ENCODE measurements around the gene RAD51AP2. TPM values are rescaled to one million over a fixed set of nuclear protein-coding genes. Genes with fewer than 3 reads are reported as not detected.
"Not testable (repeated sequence)": the region's sequence is repeated elsewhere in the genome, so short reads cannot be mapped to it uniquely, and the experiment has no call there.

Gene RAD51AP2
- polyA plus RNA-seq, 3 donors, result 0.12 to 0.19 (median 0.17) TPM

GRCh38 chr2:17538022-17538843 lies 20.0 kb upstream of the RAD51AP2 start:
- no peak for DNase-seq

DNA sequence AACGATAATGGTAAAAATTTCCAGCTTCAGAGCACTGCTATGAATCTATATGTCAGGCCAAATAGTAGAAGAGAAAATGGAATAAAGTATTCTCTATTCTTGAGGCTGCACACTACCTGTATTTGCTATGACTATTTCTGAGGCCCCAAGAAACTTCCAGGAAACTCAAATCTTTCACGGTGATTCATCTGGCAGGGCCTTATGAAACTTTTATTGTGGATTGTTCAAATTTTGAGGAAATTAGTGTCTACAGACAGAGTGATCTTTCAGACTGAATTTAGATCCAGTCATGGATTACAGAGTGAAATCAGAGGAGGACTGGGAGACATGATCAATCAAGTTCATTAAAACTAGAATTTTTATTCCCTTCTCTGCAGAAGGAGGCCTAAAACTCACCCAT lies 18.2 kb upstream of the RAD51AP2 start:
- no peak for DNase-seq

GRCh38 chr2:17533546-17533945 lies 15.3 kb upstream of the RAD51AP2 start:
- DNase-seq, result no peak

DNA sequence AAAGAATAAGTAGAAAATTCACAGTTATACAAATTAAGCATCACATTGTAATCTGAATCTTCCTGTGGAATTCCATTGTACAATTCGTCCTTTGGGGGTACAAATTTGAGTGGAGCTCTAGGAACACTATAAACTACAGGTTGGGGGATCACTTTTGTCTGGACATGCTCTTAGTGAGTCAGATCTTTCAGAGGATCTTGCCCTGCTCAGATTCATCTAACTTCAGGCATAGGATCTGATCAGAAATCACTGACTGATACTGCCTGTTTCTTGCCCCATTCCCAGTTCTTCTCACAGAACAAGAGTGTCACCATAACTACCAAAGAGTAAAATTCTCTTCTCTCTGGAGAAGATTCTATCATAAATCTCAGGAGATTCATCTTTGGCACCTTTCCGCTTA lies 11.5 kb upstream of the RAD51AP2 start:
- DNase-seq, result no peak

DNA sequence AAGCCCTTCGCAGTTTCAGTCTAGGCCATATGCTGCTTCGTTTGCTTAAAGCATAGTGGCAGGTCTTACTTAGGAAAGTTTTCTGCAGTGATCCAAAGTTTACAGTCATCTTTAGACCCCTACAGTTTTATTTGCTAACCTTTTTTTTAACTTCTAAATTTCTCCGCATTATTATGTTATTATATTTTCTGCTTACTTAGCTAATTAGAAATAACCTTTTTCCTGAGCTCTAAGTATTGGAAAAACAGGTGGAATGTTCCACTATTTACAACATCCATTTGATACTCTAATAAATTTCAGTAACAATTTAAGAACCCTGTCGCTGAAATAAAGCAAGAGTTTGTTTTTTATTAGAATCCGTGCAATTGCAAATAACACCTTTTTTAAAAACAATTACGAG lies 4.1 kb upstream of the RAD51AP2 start:
- DNase-seq, result no peak

DNA sequence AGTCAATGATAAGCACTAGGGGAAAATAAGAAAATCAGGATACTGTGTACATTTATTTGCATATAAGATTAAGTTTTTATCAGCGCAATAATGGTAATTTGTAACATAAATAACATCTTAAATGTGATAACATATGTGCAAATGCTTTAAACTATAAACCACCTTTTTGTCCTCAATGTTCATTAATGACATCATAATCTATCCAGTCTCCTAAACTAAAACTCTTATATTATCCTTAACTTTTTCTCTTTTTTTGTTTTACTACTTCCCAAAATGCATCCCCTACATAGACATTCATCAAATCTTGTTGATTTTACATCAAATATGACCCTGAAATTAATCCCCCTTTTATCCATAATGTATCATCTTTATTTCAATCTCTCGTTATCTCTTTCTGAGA lies 3.4 kb upstream of the RAD51AP2 start:
- DNase-seq, result no peak

DNA sequence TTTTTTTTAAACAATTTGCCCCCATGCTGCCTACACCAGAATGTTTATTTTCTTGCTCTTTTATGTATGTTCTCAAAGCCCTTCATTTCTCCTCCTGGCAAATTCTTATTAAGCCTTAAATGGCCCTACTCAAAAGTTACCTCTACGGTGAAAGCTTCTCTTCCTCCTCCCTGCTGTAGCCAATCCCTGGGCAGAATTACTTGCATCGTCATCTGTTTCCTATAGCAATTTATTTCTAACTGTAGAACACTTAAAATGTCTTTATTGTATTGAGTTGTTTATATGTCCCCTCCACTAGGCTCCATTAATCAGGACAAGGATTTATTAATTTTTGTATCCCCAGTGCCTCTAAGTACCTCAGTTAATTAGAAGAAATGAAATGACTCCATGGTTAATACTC lies 2.5 kb upstream of the RAD51AP2 start:
- no peak for DNase-seq

DNA sequence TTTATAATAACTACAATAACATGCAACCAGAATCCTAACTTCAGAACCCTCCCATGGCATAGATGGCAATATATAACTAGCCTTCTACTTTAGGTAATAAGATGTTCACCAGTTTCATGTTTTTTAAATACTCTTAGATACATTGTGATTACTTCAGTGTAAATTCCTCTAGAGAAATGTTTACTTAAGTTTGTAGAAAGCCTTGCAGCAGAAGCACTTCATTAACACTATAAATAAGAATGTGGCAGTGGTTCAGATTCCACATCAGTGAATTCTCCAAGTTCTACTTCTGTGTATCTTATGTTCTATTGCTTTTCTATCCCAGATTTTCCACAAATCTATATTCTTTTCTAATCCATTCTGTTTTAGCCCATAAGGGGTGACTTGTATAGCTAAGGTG lies 1.2 kb upstream of the RAD51AP2 start:
- DNase-seq, result no peak

DNA sequence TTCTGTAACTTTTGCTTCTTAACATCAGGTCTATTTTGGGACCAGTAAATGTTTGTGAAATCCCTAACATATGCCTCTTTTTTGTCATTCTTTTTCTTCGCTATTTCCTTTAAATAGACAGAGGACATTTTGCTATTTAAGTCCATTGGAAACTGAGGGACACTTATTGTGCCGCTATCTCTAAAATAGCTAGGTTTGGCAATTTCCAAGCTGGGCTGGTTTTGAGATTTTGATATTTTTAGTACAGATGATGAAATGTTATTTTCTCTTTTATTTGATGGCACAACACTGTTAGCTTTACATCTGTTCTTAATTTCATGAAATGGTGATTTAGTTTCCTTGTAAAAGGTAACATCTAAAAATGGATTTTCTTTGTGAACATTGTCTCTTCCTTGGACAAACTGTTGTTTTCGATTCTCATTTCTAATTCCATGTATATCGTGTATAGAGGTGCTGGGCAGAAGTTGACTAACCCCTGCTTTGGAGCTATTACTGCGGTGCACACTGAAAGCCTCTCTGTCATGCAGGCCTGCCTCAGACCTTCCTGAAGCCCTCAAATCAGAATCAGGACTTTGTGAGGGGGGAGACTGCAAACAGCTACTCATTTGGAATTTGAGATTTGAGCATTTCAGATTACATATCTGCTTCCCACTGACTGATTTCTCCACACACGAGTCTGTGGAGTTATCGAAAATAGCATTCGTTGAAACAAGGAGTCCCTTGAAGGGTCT lies 594 bp downstream of the RAD51AP2 start:
- DNase-seq, result peak; percentile 5

DNA sequence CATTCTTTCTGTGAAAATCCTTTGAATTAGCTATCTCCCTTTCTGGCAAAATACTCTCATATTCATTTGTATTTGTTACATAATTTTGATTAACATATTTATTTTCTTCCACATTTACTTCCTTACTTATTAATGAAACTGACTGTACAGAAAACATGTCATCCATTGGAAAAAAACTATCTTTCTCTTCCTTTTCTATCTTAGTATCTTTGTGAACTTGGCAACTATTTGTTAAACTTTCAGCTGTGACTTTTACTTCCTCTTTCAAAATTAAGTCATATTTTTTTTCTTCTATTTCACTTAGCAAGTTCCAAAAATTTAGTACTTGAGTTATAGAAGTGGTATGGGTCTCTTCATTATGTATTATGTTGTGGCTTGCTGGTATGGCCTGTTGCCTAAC lies 2.6 kb downstream of the RAD51AP2 start:
- DNase-seq, result no peak

GRCh38 chr2:17506736-17507616 lies 11.3 kb downstream of the RAD51AP2 start:
- DNase-seq, result no peak

- DNase-seq, result no peak
Measured at GRCh38 chr2:17497718-17498117, 20.5 kb downstream of the RAD51AP2 start.

DNA sequence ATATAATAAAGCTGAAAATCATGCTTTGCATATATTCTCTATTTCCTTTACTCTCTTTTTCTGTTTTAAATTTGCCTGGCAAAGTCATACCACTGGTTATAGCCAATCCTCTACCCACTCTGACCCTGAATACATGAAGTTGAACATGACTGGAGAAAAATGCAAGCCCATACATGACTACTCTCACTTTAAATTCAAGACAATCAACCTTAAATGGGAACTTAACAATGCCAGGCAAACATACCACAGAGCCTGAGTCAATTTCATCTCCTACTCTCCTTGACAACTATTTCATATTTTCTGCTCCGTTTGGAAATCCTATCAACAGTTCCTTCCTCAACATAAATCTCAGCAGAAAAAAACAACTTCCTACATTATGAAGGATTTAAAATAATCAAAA lies 22.6 kb downstream of the RAD51AP2 start:
- DNase-seq, result no peak

GRCh38 chr2:17490165-17490564 lies 28.1 kb downstream of the RAD51AP2 start:
- DNase-seq, result not testable (repeated sequence)

DNA sequence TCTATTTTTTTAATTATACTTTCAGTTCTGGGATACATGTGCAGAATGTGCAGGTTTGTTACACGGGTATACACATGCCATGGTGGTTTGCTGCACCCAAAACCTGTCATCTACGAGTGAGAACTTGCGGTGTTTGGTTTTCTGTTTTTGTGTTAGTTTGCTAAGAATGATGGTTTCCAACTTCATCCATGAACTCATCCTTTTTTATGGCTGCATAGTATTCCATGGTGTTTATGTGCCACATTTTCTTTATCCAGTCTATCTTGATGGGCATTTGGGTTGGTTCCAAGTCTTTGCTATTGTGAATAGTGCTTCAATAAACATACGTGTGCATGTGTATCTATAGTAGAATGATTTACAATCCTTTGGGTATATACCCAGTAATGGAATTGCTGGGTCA lies 29.6 kb downstream of the RAD51AP2 start:
- not testable (repeated sequence) for DNase-seq

GRCh38 chr2:17483496-17483895 lies 34.7 kb downstream of the RAD51AP2 start:
- no peak for DNase-seq

GRCh38 chr2:17482651-17483050 lies 35.6 kb downstream of the RAD51AP2 start:
- no peak for DNase-seq

DNA sequence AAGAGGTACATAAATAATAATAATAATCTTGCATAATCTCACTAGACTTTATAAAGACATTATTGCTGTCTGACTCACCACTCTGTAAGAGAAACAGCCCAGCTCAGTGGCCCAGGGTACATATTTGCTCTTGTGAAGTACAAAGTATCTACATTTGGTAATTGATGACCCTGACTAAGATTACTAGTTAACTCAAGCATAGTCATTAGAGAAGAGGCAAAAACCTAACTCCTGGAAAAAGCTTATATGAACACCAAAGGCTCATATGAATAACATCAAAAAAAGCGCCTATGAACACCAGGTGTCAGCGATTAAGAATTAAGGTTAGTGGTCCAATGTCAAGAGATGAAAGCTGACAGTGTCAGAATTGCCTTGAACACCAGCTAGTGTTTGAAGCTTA lies 38.4 kb downstream of the RAD51AP2 start:
- DNase-seq, result no peak

DNA sequence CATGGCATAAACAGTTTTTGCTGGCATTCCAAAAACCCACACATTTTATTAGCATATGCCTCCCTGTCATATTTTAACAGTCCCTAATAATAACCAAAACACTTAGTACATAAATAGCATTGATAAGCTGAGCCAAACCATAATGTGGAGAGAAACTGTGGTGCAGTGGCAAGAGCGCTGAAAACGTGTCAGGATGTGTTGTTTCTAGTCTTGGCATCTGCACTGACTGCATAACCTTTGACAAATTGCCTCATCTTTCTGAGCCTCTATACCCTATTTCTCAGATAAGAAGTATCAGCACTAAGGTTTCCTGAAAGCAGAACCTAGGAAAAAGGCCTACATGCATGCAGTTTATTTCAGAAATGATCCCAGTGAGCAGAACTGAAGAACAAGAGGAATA lies 41.4 kb downstream of the RAD51AP2 start:
- no peak for DNase-seq

GRCh38 chr2:17476064-17476463 lies 42.2 kb downstream of the RAD51AP2 start:
- no peak for DNase-seq

GRCh38 chr2:17475286-17475685 lies 43.0 kb downstream of the RAD51AP2 start:
- no peak for DNase-seq

- no peak for DNase-seq
Measured at GRCh38 chr2:17471979-17472378, 46.3 kb downstream of the RAD51AP2 start.

All from renal pelvis (tissue), 4 donors.